Activated T-helper 2 cell treated with anti-CD3 and anti-CD28 coated beads, Interferon-gamma antibody, Interleukin-2, Interleukin-4, amounts not matched to agents 10 μg/mL and 5 μg/mL and 100 μg/mL, durations not matched to agents 14 hours and 24 hours and 36 hours (primary cell): Measurements from ENCODE around the gene SH2B3. TPM values are rescaled to one million over a fixed set of nuclear protein-coding genes. Genes with fewer than 3 reads are reported as not detected.
A peak's percentile ranks its signal among the peaks of the same experiment; 100 is the strongest.

Source experiments
- DNase-seq: peaks from one replicate; pipeline ENCODE4 v3.0.0; 2021; ENCODE audit warnings: low spot score
- H3K27ac Mint-ChIP-seq: one replicate; pipeline ENCODE4 v1.8.0; 2021; ENCODE audit warnings: mixed read lengths
- H3K27me3 Mint-ChIP-seq: one replicate; pipeline ENCODE4 v1.8.0; 2021; ENCODE audit warnings: low read depth, mixed read lengths
- H3K36me3 Mint-ChIP-seq: one replicate; pipeline ENCODE4 v1.8.0; 2021; ENCODE audit warnings: low read depth, mixed read lengths
- H3K4me1 Mint-ChIP-seq: one replicate; pipeline ENCODE4 v1.8.0; 2021; ENCODE audit warnings: low read depth, mixed read lengths
- H3K4me3 Mint-ChIP-seq: one replicate; pipeline ENCODE4 v1.8.0; 2021; ENCODE audit warnings: low read depth, mild to moderate bottlenecking, moderate library complexity, mixed read lengths
- H3K9me3 Mint-ChIP-seq: one replicate; pipeline ENCODE4 v1.8.0; 2021; ENCODE audit warnings: mixed read lengths
- intact Hi-C: fragments of 100-400 bp; cut with micrococcal nuclease; formaldehyde crosslinking; loops from one replicate; pipeline ENCODE4 v1.15.1; 2023
- total RNA-seq: library from RNA; stranded (reverse); gene quantifications from 2 replicates; pipeline ENCODE4 v1.2.3, GENCODE V29; 2022

Gene SH2B3
- total RNA-seq, 1 donor from 2014 or later = 48.3 TPM

GRCh38 chr12:111439657-111440151 lies 34.0 kb downstream of the SH2B3 start:
- H3K4me3 Mint-ChIP-seq = no peak overlapping the region

GRCh38 chr12:111440152-111440551 lies 34.4 kb downstream of the SH2B3 start:
- H3K9me3 Mint-ChIP-seq = no peaks in the 10 kb centered on the region
- H3K27me3 Mint-ChIP-seq = no peaks in the 10 kb centered on the region
- intact Hi-C loops = loop anchor here (10.0 kb wide), 1 partner anchor 245 kb away; the partner anchor contains the start of genes ACAD10 and BRAP
- peaks cover 62% of the 10 kb centered on the region for H3K36me3 Mint-ChIP-seq
- H3K4me3 Mint-ChIP-seq = no peak overlapping the region
- H3K27ac Mint-ChIP-seq = peak overlapping the region; percentile 18
- DNase-seq = no peak
- H3K4me1 Mint-ChIP-seq = peaks cover 82% of the 10 kb centered on the region

More at GRCh38 chr12:111439657-111440151, 34.0 kb downstream of the SH2B3 start:
- DNase-seq = no peak
- peak overlapping the region; percentile 18 for H3K27ac Mint-ChIP-seq
- H3K36me3 Mint-ChIP-seq = peaks cover 62% of the 10 kb centered on the region
- intact Hi-C loops = loop anchor here (10.0 kb wide), 2 partner anchors 245 to 865 kb away; partner anchors contain the start of genes ACAD10 and BRAP
- H3K4me1 Mint-ChIP-seq = peaks cover 82% of the 10 kb centered on the region
- H3K9me3 Mint-ChIP-seq = no peaks in the 10 kb centered on the region
- no peaks in the 10 kb centered on the region for H3K27me3 Mint-ChIP-seq

GRCh38 chr12:111440631-111441030 lies 34.9 kb downstream of the SH2B3 start:
- Mint-ChIP-seq H3K4me3 (no peak overlapping the region), H3K36me3 (peaks cover 62% of the 10 kb centered on the region), H3K27ac (peak overlapping the region; percentile 18), H3K9me3 (no peaks in the 10 kb centered on the region), H3K4me1 (peaks cover 80% of the 10 kb centered on the region), H3K27me3 (no peaks in the 10 kb centered on the region)
- intact Hi-C loops = loop anchor here (10.0 kb wide), 1 partner anchor 244 kb away; the partner anchor contains the start of genes ACAD10 and BRAP
- DNase-seq = no peak

- H3K4me3 Mint-ChIP-seq = no peak overlapping the region
- peaks cover 63% of the 10 kb centered on the region for H3K36me3 Mint-ChIP-seq
- peaks cover 80% of the 10 kb centered on the region for H3K4me1 Mint-ChIP-seq
- no peaks in the 10 kb centered on the region for H3K27me3 Mint-ChIP-seq
- DNase-seq = no peak
- no peaks in the 10 kb centered on the region for H3K9me3 Mint-ChIP-seq
- intact Hi-C loops = loop anchor here (10.0 kb wide), 1 partner anchor 243 kb away; the partner anchor contains the start of genes ACAD10 and BRAP
- no peak overlapping the region for H3K27ac Mint-ChIP-seq
Measured at GRCh38 chr12:111441107-111441928, 35.6 kb downstream of the SH2B3 start.

GRCh38 chr12:111442301-111443045 lies 36.8 kb downstream of the SH2B3 start:
- no peak overlapping the region for H3K4me3 Mint-ChIP-seq
- intact Hi-C loops = loop anchor here (10.0 kb wide), 1 partner anchor 242 kb away; the partner anchor contains the start of genes ACAD10 and BRAP

GRCh38 chr12:111443086-111443485 lies 37.4 kb downstream of the SH2B3 start:
- intact Hi-C loops = loop anchor here (10.0 kb wide), 1 partner anchor 242 kb away; the partner anchor contains the start of genes ACAD10 and BRAP
- Mint-ChIP-seq H3K4me1 (peaks cover 70% of the 10 kb centered on the region), H3K4me3 (no peak overlapping the region), H3K9me3 (no peaks in the 10 kb centered on the region), H3K27ac (peak overlapping the region; percentile 63), H3K27me3 (no peaks in the 10 kb centered on the region), H3K36me3 (peaks cover 65% of the 10 kb centered on the region)
- DNase-seq = no peak

More at GRCh38 chr12:111442301-111443045, 36.8 kb downstream of the SH2B3 start:
- Mint-ChIP-seq H3K27me3 (no peaks in the 10 kb centered on the region), H3K27ac (peak overlapping the region; percentile 63), H3K36me3 (peaks cover 64% of the 10 kb centered on the region), H3K4me1 (peaks cover 76% of the 10 kb centered on the region), H3K9me3 (no peaks in the 10 kb centered on the region)
- no peak for DNase-seq

GRCh38 chr12:111443586-111443985 lies 37.9 kb downstream of the SH2B3 start:
- Mint-ChIP-seq H3K4me1 (peaks cover 71% of the 10 kb centered on the region), H3K36me3 (peaks cover 67% of the 10 kb centered on the region), H3K27ac (peak overlapping the region; percentile 63), H3K27me3 (no peaks in the 10 kb centered on the region), H3K4me3 (peak overlapping the region; percentile 19), H3K9me3 (no peaks in the 10 kb centered on the region)
- intact Hi-C loops = loop anchor here (10.0 kb wide), 1 partner anchor 241 kb away; the partner anchor contains the start of genes ACAD10 and BRAP
- no peak for DNase-seq

- H3K4me1 Mint-ChIP-seq = peaks cover 77% of the 10 kb centered on the region
- intact Hi-C loops = loop anchor here (10.0 kb wide), 1 partner anchor 240 kb away; the partner anchor contains the start of genes ACAD10 and BRAP
- peak overlapping the region; percentile 22 for H3K4me3 Mint-ChIP-seq
- H3K27me3 Mint-ChIP-seq = no peaks in the 10 kb centered on the region
- peak; percentile 38 for DNase-seq
- H3K27ac Mint-ChIP-seq = peak overlapping the region; percentile 79
- H3K9me3 Mint-ChIP-seq = no peaks in the 10 kb centered on the region
- peaks cover 73% of the 10 kb centered on the region for H3K36me3 Mint-ChIP-seq
Measured at GRCh38 chr12:111444314-111444924, 38.7 kb downstream of the SH2B3 start.

- DNase-seq = peak; percentile 86
- peaks cover 76% of the 10 kb centered on the region for H3K36me3 Mint-ChIP-seq
- no peaks in the 10 kb centered on the region for H3K9me3 Mint-ChIP-seq
- H3K4me3 Mint-ChIP-seq = peak overlapping the region; percentile 22
- H3K4me1 Mint-ChIP-seq = peaks cover 79% of the 10 kb centered on the region
- intact Hi-C loops = loop anchor here (1.0 to 10.0 kb wide), 6 partner anchors 10 to 240 kb away; partner anchors contain the start of genes ACAD10 and BRAP
- peak overlapping the region; percentile 79 for H3K27ac Mint-ChIP-seq
- no peaks in the 10 kb centered on the region for H3K27me3 Mint-ChIP-seq
Measured at GRCh38 chr12:111444925-111445725, 39.4 kb downstream of the SH2B3 start.

GRCh38 chr12:111445726-111446581 lies 40.2 kb downstream of the SH2B3 start:
- intact Hi-C loops = loop anchor here (1.0 to 10.0 kb wide), 6 partner anchors 11 to 239 kb away; partner anchors contain the start of genes ACAD10 and BRAP
- H3K4me1 Mint-ChIP-seq = peaks cover 80% of the 10 kb centered on the region
- DNase-seq = no peak

More at GRCh38 chr12:111445726-111446581, 40.2 kb downstream of the SH2B3 start:
- peaks cover 79% of the 10 kb centered on the region for H3K36me3 Mint-ChIP-seq
- no peaks in the 10 kb centered on the region for H3K9me3 Mint-ChIP-seq
- H3K27ac Mint-ChIP-seq = no peak overlapping the region
- H3K4me3 Mint-ChIP-seq = no peak overlapping the region
- H3K27me3 Mint-ChIP-seq = no peaks in the 10 kb centered on the region
